CD14-positive monocyte (primary cell): ENCODE data around the gene STX12. TPM values are rescaled to one million over a fixed set of nuclear protein-coding genes. Genes with fewer than 3 reads are reported as not detected.
A peak's percentile ranks its signal among the peaks of the same experiment; 100 is the strongest.
"Not testable (repeated sequence)": the region's sequence is repeated elsewhere in the genome, so short reads cannot be mapped to it uniquely, and the experiment has no call there.

Source experiments
- DNase-seq, 3 donors: peaks; one replicate each; pipeline ENCODE4 v3.0.0-alpha.2; 2011 to 2022
- H2AFZ ChIP-seq: 2 replicates; pipeline ENCODE4 v1.6.0; 2012; ENCODE audit warnings: mild to moderate bottlenecking, low read depth, low read length, inconsistent platforms; ENCODE audit not compliant: insufficient read depth, poor library complexity, severe bottlenecking
- H3K27ac ChIP-seq, 2 donors: 1 replicate in 1 of 2; 2 replicates in 1 of 2; pipeline ENCODE4 v1.5.1; 2012 to 2013; ENCODE audit warnings: low read length in 2 of 2, control low read depth in 1 of 2, inconsistent platforms in 1 of 2, low read depth in 1 of 2, mild to moderate bottlenecking in 1 of 2
- H3K27me3 ChIP-seq, 2 donors: one replicate each; pipeline versions ENCODE4 v1.6.0 to v1.6.1; 2011 to 2013; ENCODE audit warnings: low read length in 2 of 2; ENCODE audit not compliant: control insufficient read depth in 2 of 2, insufficient read depth in 2 of 2
- H3K36me3 ChIP-seq, 2 donors: replicated peaks in 1 of 2; 1 replicate in 1 of 2; 2 replicates in 1 of 2; pipeline versions ENCODE4 v1.5.1 to v1.6.1; 2012 to 2013; ENCODE audit warnings: low read length in 2 of 2, control low read depth in 1 of 2, inconsistent platforms in 1 of 2, mild to moderate bottlenecking in 1 of 2; ENCODE audit not compliant: insufficient read depth in 2 of 2, control insufficient read depth in 1 of 2
- H3K4me1 ChIP-seq, 2 donors: 1 replicate in 1 of 2; 2 replicates in 1 of 2; pipeline versions ENCODE4 v1.5.1 to v1.6.1; 2012 to 2013; ENCODE audit warnings: low read length in 2 of 2, control low read depth in 1 of 2, inconsistent platforms in 1 of 2, mild to moderate bottlenecking in 1 of 2, moderate library complexity in 1 of 2; ENCODE audit not compliant: insufficient read depth in 2 of 2, control insufficient read depth in 1 of 2
- H3K4me2 ChIP-seq: replicated peaks from 2 replicates; pipeline ENCODE3; 2012; ENCODE audit warnings: low read length, moderate library complexity, mild to moderate bottlenecking; ENCODE audit not compliant: poor library complexity, severe bottlenecking; ENCODE audit errors: extremely low read depth
- H3K4me3 ChIP-seq, 3 experiments: fragments of 200-600 bp in 1 of 3; sonication (generic) in 1 of 3; replicated peaks in 1 of 3; 1 replicate in 2 of 3; 2 replicates in 1 of 3; pipeline ENCODE4 v1.5.1; 2011 to 2013; ENCODE audit warnings: low read length in 3 of 3, mild to moderate bottlenecking in 3 of 3, control low read depth in 2 of 3, low read depth in 2 of 3, inconsistent platforms in 1 of 3, moderate library complexity in 1 of 3
- H3K79me2 ChIP-seq: 2 replicates; pipeline ENCODE4 v1.6.0; 2012; ENCODE audit warnings: mild to moderate bottlenecking, control low read depth, inconsistent platforms, low read length, moderate library complexity; ENCODE audit not compliant: insufficient read depth
- H3K9ac ChIP-seq: 2 replicates; pipeline ENCODE4 v1.6.0; 2017; ENCODE audit warnings: low read length, mild to moderate bottlenecking; ENCODE audit not compliant: insufficient read depth, poor library complexity, severe bottlenecking
- H3K9me3 ChIP-seq, 2 donors: replicated peaks in 1 of 2; 1 replicate in 1 of 2; 2 replicates in 1 of 2; pipeline versions ENCODE4 v1.5.1 to v1.6.1; 2012 to 2013; ENCODE audit warnings: low read length in 2 of 2, control low read depth in 1 of 2; ENCODE audit not compliant: control insufficient read depth in 1 of 2, insufficient read depth in 1 of 2
- H4K20me1 ChIP-seq: 2 replicates; pipeline ENCODE4 v1.6.0; 2012; ENCODE audit warnings: mild to moderate bottlenecking, low read length, control low read depth, moderate library complexity; ENCODE audit not compliant: insufficient read depth
- H3K27ac Mint-ChIP-seq, 7 donors: one replicate each; pipeline ENCODE4 v1.8.0; 2020; ENCODE audit warnings: mild to moderate bottlenecking in 7 of 7, mixed read lengths in 7 of 7, moderate library complexity in 6 of 7, inconsistent platforms in 2 of 7
- H3K27me3 Mint-ChIP-seq, 3 donors: one replicate each; pipeline ENCODE4 v1.8.0; 2021 to 2022; ENCODE audit warnings: low read depth in 3 of 3, mild to moderate bottlenecking in 3 of 3, mixed read lengths in 3 of 3, moderate library complexity in 3 of 3, inconsistent platforms in 1 of 3
- H3K36me3 Mint-ChIP-seq, 2 donors: one replicate each; pipeline ENCODE4 v1.8.0; 2020; ENCODE audit warnings: mixed read lengths in 2 of 2, inconsistent platforms in 1 of 2, mild to moderate bottlenecking in 1 of 2
- H3K4me1 Mint-ChIP-seq: one replicate; pipeline ENCODE4 v1.8.0; 2020; ENCODE audit warnings: mild to moderate bottlenecking, mixed read lengths
- H3K4me3 Mint-ChIP-seq, 2 donors: one replicate each; pipeline ENCODE4 v1.8.0; 2020; ENCODE audit warnings: mild to moderate bottlenecking in 2 of 2, mixed read lengths in 2 of 2, moderate library complexity in 1 of 2
- H3K9me3 Mint-ChIP-seq, 7 donors: one replicate each; pipeline ENCODE4 v1.8.0; 2020 to 2022; ENCODE audit warnings: mixed read lengths in 7 of 7, mild to moderate bottlenecking in 6 of 7, moderate library complexity in 6 of 7, inconsistent platforms in 2 of 7
- WGBS: methylation state at CpG from one replicate; pipeline ENCODE4 v1.1.5; 2013; ENCODE audit warnings: missing lambda C conversion rate; ENCODE audit not compliant: insufficient coverage; 5-methylcytosine and 5-hydroxymethylcytosine counted together
- intact Hi-C, 2 donors: fragments of 100-400 bp; cut with micrococcal nuclease; formaldehyde crosslinking; loops; one replicate each; pipeline versions ENCODE4 v1.15.0 to v1.15.1; 2023
- polyA plus RNA-seq, 3 donors: library from polyadenylated mRNA; depleted of rRNA in 1 of 3; unstranded in 2 of 3; stranded (reverse) in 1 of 3; fragments of 300-500 nt in 2 of 3; fragments of >200 nt in 1 of 3; fragmentation: Illumina TruSeq in 2 of 3; gene quantifications; 1 replicate in 2 of 3; 2 replicates in 1 of 3; pipeline ENCODE4 v1.2.3, GENCODE V29; 2012 to 2021
- TF ChIP-seq, protein P1 (sequence below): fragments of 200-600 bp; IDR thresholded peaks from one replicate; pipeline ENCODE4 v1.8.0; 2022; ENCODE audit warnings: antibody characterized with exemption, mild to moderate bottlenecking

STX12 gene
- polyA plus RNA-seq, 3 donors = 29.4 to 49.4 (median 36.2) TPM

DNA sequence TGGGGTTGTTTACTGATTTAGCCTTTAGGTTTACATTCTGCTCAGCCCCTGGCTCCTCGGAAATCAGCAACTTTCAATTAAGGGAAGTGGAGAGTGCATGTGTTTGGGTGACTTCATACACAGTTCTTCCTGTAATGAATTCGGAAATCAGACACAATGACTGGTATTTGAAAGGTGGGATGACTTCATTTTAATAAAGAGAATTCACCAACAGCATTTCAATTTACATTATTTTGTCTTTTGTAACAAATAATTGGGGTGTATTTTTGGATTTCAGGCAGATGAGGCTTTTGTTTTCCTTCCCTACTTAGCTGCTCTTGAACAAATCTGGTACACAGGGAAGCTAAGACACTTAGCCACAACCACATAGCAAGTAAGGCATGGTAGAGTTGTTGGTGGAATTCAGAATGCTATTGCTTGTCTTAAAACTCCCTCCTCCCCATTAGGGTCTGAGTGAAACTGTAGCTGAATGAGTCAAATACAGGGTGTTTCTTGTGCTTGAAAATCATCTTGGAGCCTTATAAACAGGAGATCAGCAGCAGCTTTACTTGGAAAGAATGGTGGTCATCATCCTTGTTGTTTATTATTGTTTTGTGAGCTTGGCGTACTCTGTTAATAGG lies 917 bp downstream of the STX12 start:
- peaks cover 51% of the 10 kb centered on the region for H4K20me1 ChIP-seq
- H3K4me1 ChIP-seq = peaks cover 33 to 43% of the 10 kb centered on the region in 2 donors
- no peaks in the 10 kb centered on the region for H3K27me3 ChIP-seq
- peak; percentile 57 to 75 (median 71) for DNase-seq
- Mint-ChIP-seq H3K27me3 (peaks cover 0 to 3% (median 0%) of the 10 kb centered on the region in 3 donors), H3K36me3 (peaks cover 12 to 20% of the 10 kb centered on the region in 2 donors), H3K27ac (peak overlapping the region; percentile 95 to 98 (median 97)), H3K4me1 (peaks cover 38% of the 10 kb centered on the region), H3K4me3 (peak overlapping the region; percentile 91 to 95), H3K9me3 (no peaks in the 10 kb centered on the region)
- peak overlapping the region; percentile 91 to 99 for H3K27ac ChIP-seq
- H2AFZ ChIP-seq = peak overlapping the region; percentile 70
- peak overlapping the region; percentile 94 for H3K9ac ChIP-seq
- H3K79me2 ChIP-seq = peaks cover 61% of the 10 kb centered on the region
- TF ChIP-seq, protein P1, sequence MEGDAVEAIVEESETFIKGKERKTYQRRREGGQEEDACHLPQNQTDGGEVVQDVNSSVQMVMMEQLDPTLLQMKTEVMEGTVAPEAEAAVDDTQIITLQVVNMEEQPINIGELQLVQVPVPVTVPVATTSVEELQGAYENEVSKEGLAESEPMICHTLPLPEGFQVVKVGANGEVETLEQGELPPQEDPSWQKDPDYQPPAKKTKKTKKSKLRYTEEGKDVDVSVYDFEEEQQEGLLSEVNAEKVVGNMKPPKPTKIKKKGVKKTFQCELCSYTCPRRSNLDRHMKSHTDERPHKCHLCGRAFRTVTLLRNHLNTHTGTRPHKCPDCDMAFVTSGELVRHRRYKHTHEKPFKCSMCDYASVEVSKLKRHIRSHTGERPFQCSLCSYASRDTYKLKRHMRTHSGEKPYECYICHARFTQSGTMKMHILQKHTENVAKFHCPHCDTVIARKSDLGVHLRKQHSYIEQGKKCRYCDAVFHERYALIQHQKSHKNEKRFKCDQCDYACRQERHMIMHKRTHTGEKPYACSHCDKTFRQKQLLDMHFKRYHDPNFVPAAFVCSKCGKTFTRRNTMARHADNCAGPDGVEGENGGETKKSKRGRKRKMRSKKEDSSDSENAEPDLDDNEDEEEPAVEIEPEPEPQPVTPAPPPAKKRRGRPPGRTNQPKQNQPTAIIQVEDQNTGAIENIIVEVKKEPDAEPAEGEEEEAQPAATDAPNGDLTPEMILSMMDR = no peak
- intact Hi-C loops = loop anchor here (5.0 kb wide), 1 partner anchor 47 kb away; the partner anchor contains the start of gene FAM76A (in 2 of the 2)
- H3K4me3 ChIP-seq = peak overlapping the region; percentile 71 to 99 (median 97)
- H3K36me3 ChIP-seq = peaks cover 11 to 24% of the 10 kb centered on the region in 2 donors
- H3K9me3 ChIP-seq = no peaks in the 10 kb centered on the region
- H3K4me2 ChIP-seq = peak overlapping the region; percentile 83
- WGBS = no CpG with 5 or more reads among the region's 3 CpGs

DNA sequence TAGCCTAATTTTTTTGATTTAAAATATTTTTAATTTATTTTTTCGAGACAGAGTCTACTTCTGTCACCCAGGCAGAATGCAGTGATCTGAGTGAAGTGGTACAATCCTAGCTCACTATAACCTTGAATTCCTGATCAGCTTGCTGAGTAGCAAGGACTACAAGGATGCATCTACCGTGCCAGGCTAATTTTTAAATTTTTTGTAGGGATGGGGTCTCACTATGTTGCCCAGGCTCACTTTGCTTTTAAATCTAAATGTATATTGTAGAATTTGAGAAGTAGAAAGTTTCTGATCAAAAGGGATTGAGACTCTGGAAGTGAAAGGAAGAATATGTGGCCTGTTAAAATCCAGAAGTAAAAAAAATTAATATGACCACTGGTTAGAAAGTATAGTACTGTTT lies 1.6 kb downstream of the STX12 start:
- peak overlapping the region in 6 of 7 donors; percentile 45 to 98 (median 96) for H3K27ac Mint-ChIP-seq
- peaks cover 58% of the 10 kb centered on the region for H4K20me1 ChIP-seq
- H2AFZ ChIP-seq = no peak overlapping the region
- DNase-seq = no peak
- H3K4me2 ChIP-seq = peak overlapping the region; percentile 83
- H3K9ac ChIP-seq = no peak overlapping the region
- no peak overlapping the region for H3K4me3 Mint-ChIP-seq
- H3K27me3 ChIP-seq = no peaks in the 10 kb centered on the region
- H3K36me3 Mint-ChIP-seq = peaks cover 12 to 20% of the 10 kb centered on the region in 2 donors
- peaks cover 11 to 24% of the 10 kb centered on the region in 2 donors for H3K36me3 ChIP-seq
- peaks cover 0 to 2% (median 1%) of the 10 kb centered on the region in 3 donors for H3K27me3 Mint-ChIP-seq
- no CpG with 5 or more reads among the region's 2 CpGs for WGBS
- H3K4me1 Mint-ChIP-seq = peaks cover 46% of the 10 kb centered on the region
- TF ChIP-seq, protein P1 = no peak
- H3K9me3 ChIP-seq = no peaks in the 10 kb centered on the region
- H3K79me2 ChIP-seq = peaks cover 68% of the 10 kb centered on the region
- no peaks in the 10 kb centered on the region for H3K9me3 Mint-ChIP-seq
- H3K4me1 ChIP-seq = peaks cover 41 to 51% of the 10 kb centered on the region in 2 donors
- H3K4me3 ChIP-seq = peak overlapping the region in 1 of 3 experiments; percentile 97
- intact Hi-C loops = loop anchor here (5.0 kb wide), 1 partner anchor 47 kb away; the partner anchor contains the start of gene FAM76A (in 2 of the 2)
- H3K27ac ChIP-seq = peak overlapping the region in 1 of 2 donors; percentile 91

- H3K4me3 ChIP-seq, H3K4me2 ChIP-seq, H3K9me3 Mint-ChIP-seq, DNase-seq, H3K9ac ChIP-seq, intact Hi-C loops, H3K9me3 ChIP-seq, H3K27me3 ChIP-seq, H2AFZ ChIP-seq, H3K27me3 Mint-ChIP-seq, H3K4me3 Mint-ChIP-seq: not testable (repeated sequence)
- Histone ChIP-seq H3K4me1 (peaks cover 47 to 57% of the 10 kb centered on the region in 2 donors), H4K20me1 (peaks cover 65% of the 10 kb centered on the region), H3K27ac (peak overlapping the region in 1 of 2 donors; percentile 1), H3K79me2 (peaks cover 75% of the 10 kb centered on the region), H3K36me3 (peaks cover 11 to 24% of the 10 kb centered on the region in 2 donors)
- H3K27ac Mint-ChIP-seq = peak overlapping the region in 2 of 7 donors; percentile 33 to 65
- peaks cover 52% of the 10 kb centered on the region for H3K4me1 Mint-ChIP-seq
- H3K36me3 Mint-ChIP-seq = peaks cover 12 to 20% of the 10 kb centered on the region in 2 donors
- no CpG with 5 or more reads among the region's 3 CpGs for WGBS
Observed at GRCh38 chr1:27775336-27775735, 2.3 kb downstream of the STX12 start.
